Smooth muscle cell (in vitro differentiated cells): ENCODE data around the gene PRDM13. TPM values are rescaled to one million over a fixed set of nuclear protein-coding genes. Genes with fewer than 3 reads are reported as not detected.

ENCODE experiments used
- DNase-seq: peaks from one replicate; lab custom pipeline; 2025; ENCODE audit not compliant: unreplicated experiment; lab: John Stamatoyannopoulos, UW
- H2AFZ ChIP-seq: fragments of 200-600 bp; sonication (generic); 2 replicates; pipeline ENCODE4 v1.6.0; 2016; ENCODE audit warnings: antibody characterized with exemption, low read depth, mild to moderate bottlenecking
- H3F3A ChIP-seq: fragments of 200-600 bp; sonication (generic); 2 replicates; pipeline ENCODE4 v1.6.0; 2017; ENCODE audit warnings: antibody characterized with exemption, low read depth
- H3K27ac ChIP-seq: fragments of 200-600 bp; sonication (generic); 2 replicates; pipeline ENCODE4 v1.5.1; 2016; ENCODE audit warnings: low read depth, mild to moderate bottlenecking
- H3K27me3 ChIP-seq: fragments of 200-600 bp; sonication (generic); 2 replicates; pipeline ENCODE4 v1.6.1; 2016; ENCODE audit warnings: low read depth, mild to moderate bottlenecking
- H3K36me3 ChIP-seq: fragments of 200-600 bp; sonication (generic); 2 replicates; pipeline ENCODE4 v1.5.1; 2016; ENCODE audit warnings: low read depth
- H3K4me1 ChIP-seq: fragments of 200-600 bp; sonication (generic); 2 replicates; pipeline ENCODE4 v1.5.1; 2016; ENCODE audit warnings: low read depth
- H3K4me2 ChIP-seq: fragments of 200-600 bp; sonication (generic); 2 replicates; pipeline ENCODE4 v1.6.0; 2016; ENCODE audit warnings: mild to moderate bottlenecking
- H3K4me3 ChIP-seq: fragments of 200-600 bp; sonication (generic); 2 replicates; pipeline ENCODE4 v1.5.1; 2016; ENCODE audit warnings: mild to moderate bottlenecking
- H3K79me2 ChIP-seq: fragments of 200-600 bp; sonication (generic); 2 replicates; pipeline ENCODE4 v1.6.0; 2016; ENCODE audit warnings: low read depth, mild to moderate bottlenecking
- H3K9ac ChIP-seq: fragments of 200-600 bp; sonication (generic); 2 replicates; pipeline ENCODE4 v1.6.0; 2016; ENCODE audit warnings: low read depth
- H3K9me3 ChIP-seq: fragments of 200-600 bp; sonication (generic); replicated peaks from 2 replicates; pipeline ENCODE4 v1.5.1; 2016; ENCODE audit warnings: low read depth
- H4K20me1 ChIP-seq: fragments of 200-600 bp; sonication (generic); 2 replicates; pipeline ENCODE4 v1.6.0; 2016; ENCODE audit warnings: low read depth
- CTCF ChIP-seq: fragments of 200-600 bp; sonication (generic); IDR thresholded peaks from 2 replicates; pipeline ENCODE4 v1.5.1; 2017; ENCODE audit warnings: borderline replicate concordance, mild to moderate bottlenecking, antibody characterized with exemption; ENCODE audit not compliant: insufficient read depth, poor library complexity, severe bottlenecking
- WGBS: methylation state at CpG from one replicate; pipeline ENCODE4 v1.1.7; 2016; ENCODE audit warnings: low lambda C conversion rate; 5-methylcytosine and 5-hydroxymethylcytosine counted together
- polyA plus RNA-seq: library from polyadenylated mRNA; unstranded; fragments of >200 nt; fragmentation: Nextera tagmentation; extraction: Ambion mirVana; gene quantifications from 2 replicates; pipeline ENCODE4 v1.2.1, GENCODE V29; 2016
- total RNA-seq: library from RNA; depleted of rRNA; stranded (reverse); fragments of >200 nt; gene quantifications from 2 replicates; pipeline ENCODE4 v1.2.3, GENCODE V29; 2014

Gene PRDM13
- total and polyA plus RNA-seq, 2 experiments from 2014 or later, result not detected

DNA sequence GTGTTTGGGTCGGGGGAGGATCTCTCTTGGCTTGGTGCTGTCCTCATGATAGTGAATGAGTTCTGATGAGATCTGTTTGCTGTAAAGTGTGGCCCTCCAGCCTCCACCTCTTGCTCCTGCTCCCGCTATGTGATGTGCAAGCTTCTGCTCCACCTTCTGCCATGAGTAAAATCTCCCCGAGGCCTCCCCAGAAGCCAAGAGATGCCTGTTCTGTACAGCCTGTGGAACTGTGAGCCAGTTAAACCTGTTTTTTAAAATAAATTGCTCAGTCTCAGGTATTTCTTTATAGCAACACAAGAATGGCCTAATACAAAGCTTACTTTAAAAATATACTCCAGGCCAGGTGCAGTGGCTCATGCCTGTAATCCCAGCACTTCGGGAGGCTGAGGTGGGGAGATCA is 26.9 kb upstream of the PRDM13 start:
- no peak for TF ChIP-seq CTCF
- no peak overlapping the region for H3K4me3 ChIP-seq
- no peaks in the 10 kb centered on the region for H3K79me2 ChIP-seq
- H3K9me3 ChIP-seq, result no peaks in the 10 kb centered on the region
- H3K4me1 ChIP-seq, result no peaks in the 10 kb centered on the region
- no peak overlapping the region for H3K9ac ChIP-seq
- peaks cover 87% of the 10 kb centered on the region for H3K27me3 ChIP-seq
- H3F3A ChIP-seq, result no peaks in the 10 kb centered on the region
- H4K20me1 ChIP-seq, result no peaks in the 10 kb centered on the region
- no peak overlapping the region for H3K4me2 ChIP-seq
- no peak overlapping the region for H2AFZ ChIP-seq
- DNase-seq, result no peak
- no peaks in the 10 kb centered on the region for H3K36me3 ChIP-seq
- 74% methylated on average over 4 of the region's 4 CpGs for WGBS
- no peak overlapping the region for H3K27ac ChIP-seq

GRCh38 chr6:99587792-99588191 is 18.8 kb upstream of the PRDM13 start:
- 70% methylated on average over 4 of the region's 4 CpGs for WGBS
- no peaks in the 10 kb centered on the region for H4K20me1 ChIP-seq
- no peak overlapping the region for H2AFZ ChIP-seq
- H3K36me3 ChIP-seq, result no peaks in the 10 kb centered on the region
- no peaks in the 10 kb centered on the region for H3F3A ChIP-seq
- H3K27me3 ChIP-seq, result peaks cover 92% of the 10 kb centered on the region
- H3K4me2 ChIP-seq, result no peak overlapping the region
- no peak overlapping the region for H3K9ac ChIP-seq
- TF ChIP-seq CTCF, result no peak
- no peak overlapping the region for H3K4me3 ChIP-seq
- no peak for DNase-seq
- no peak overlapping the region for H3K27ac ChIP-seq
- H3K79me2 ChIP-seq, result no peaks in the 10 kb centered on the region
- H3K9me3 ChIP-seq, result no peaks in the 10 kb centered on the region
- peaks cover 21% of the 10 kb centered on the region for H3K4me1 ChIP-seq

GRCh38 chr6:99588618-99589289 is 17.9 kb upstream of the PRDM13 start:
- peak overlapping the region; percentile 74 for H3K4me3 ChIP-seq
- peak overlapping the region; percentile 100 for H3K4me2 ChIP-seq
- peak overlapping the region; percentile 86 for H2AFZ ChIP-seq
- H3K4me1 ChIP-seq, result peaks cover 21% of the 10 kb centered on the region
- H3K79me2 ChIP-seq, result no peaks in the 10 kb centered on the region
- peak; percentile 23 for TF ChIP-seq CTCF
- H3K9ac ChIP-seq, result no peak overlapping the region
- peaks cover 92% of the 10 kb centered on the region for H3K27me3 ChIP-seq
- no peaks in the 10 kb centered on the region for H4K20me1 ChIP-seq
- H3K36me3 ChIP-seq, result no peaks in the 10 kb centered on the region
- WGBS, result 2% methylated on average over 52 of the region's 52 CpGs
- no peaks in the 10 kb centered on the region for H3K9me3 ChIP-seq
- DNase-seq, result no peak
- H3K27ac ChIP-seq, result no peak overlapping the region
- no peaks in the 10 kb centered on the region for H3F3A ChIP-seq

- DNase-seq, result no peak
- 8% methylated on average over 21 of the region's 21 CpGs for WGBS
- Histone ChIP-seq H3K79me2 (no peaks in the 10 kb centered on the region), H3K4me3 (peak overlapping the region; percentile 74), H3K4me1 (peaks cover 21% of the 10 kb centered on the region), H3K4me2 (peak overlapping the region; percentile 100), H3K36me3 (no peaks in the 10 kb centered on the region), H3K9ac (no peak overlapping the region), H3K27me3 (peaks cover 92% of the 10 kb centered on the region), H3K27ac (no peak overlapping the region), H4K20me1 (no peaks in the 10 kb centered on the region), H3F3A (no peaks in the 10 kb centered on the region), H3K9me3 (no peaks in the 10 kb centered on the region), H2AFZ (peak overlapping the region; percentile 86)
- no peak for TF ChIP-seq CTCF
These were observed 17.4 kb upstream of the PRDM13 start for GRCh38 chr6:99589290-99589672.
